ENCODE measurements around the gene MED12L. TPM values are rescaled to one million over a fixed set of nuclear protein-coding genes. Genes with fewer than 3 reads are reported as not detected.
"Not testable (repeated sequence)": the region's sequence is repeated elsewhere in the genome, so short reads cannot be mapped to it uniquely, and the experiment has no call there.

Gene MED12L
- total RNA-seq, 2 donors from 2014 or later, result 3.3 to 6.4 TPM

DNA sequence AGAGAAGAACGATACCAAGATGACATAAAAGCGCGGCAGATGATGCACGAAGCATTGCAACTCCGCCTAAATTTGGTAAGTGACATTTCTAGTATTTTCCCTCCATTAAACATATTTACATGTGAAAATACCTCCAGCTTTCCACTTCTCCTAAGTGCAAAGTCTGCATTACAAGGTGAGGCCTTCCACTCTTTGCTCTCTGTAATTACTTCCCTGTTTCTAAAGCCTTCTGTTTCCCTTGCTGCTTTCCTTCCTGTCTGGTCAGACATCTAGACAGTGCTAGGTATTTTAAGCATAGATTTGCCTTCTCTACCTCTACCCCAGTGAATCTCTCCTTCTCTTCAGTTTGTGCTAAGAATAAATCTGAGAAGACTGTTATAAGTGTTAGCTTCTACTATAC is 297.2 kb downstream of the MED12L start:
- Mint-ChIP-seq H3K4me1 (no peaks in the 10 kb centered on the region), H3K27me3 (peaks cover 3% of the 10 kb centered on the region), H3K27ac (no peak overlapping the region), H3K36me3 (ENCODE audit: low read depth) (no peaks in the 10 kb centered on the region), H3K9me3 (no peaks in the 10 kb centered on the region), H3K4me3 (no peak overlapping the region)
- ATAC-seq (replicated peaks), result no peak

- H3K9me3 Mint-ChIP-seq, result no peaks in the 10 kb centered on the region
- no peak overlapping the region for H3K27ac Mint-ChIP-seq
- H3K4me3 Mint-ChIP-seq, result no peak overlapping the region
- no peaks in the 10 kb centered on the region for H3K4me1 Mint-ChIP-seq
- H3K36me3 Mint-ChIP-seq (ENCODE audit: low read depth), result no peaks in the 10 kb centered on the region
- ATAC-seq (replicated peaks), result no peak
- no peaks in the 10 kb centered on the region for H3K27me3 Mint-ChIP-seq
Observed at GRCh38 chr3:151383111-151383510, 297.6 kb downstream of the MED12L start.

DNA sequence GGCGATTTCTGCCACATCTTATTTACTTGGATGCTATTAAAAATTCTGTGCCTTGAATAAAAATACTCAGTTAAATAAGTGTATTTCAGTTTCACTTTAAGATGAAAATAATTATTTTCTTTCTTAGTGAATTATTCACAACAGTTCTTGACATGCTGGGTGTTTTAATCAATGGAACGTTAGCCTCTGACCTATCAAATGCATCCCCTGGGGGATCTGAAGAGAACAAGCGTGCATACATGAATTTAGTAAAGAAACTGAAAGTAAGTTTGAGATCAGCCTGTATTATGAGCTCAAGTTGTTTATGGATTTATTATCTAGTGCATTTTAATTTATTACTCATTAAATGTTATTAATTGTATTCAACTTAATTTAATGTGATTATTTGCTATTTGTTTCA is 298.5 kb downstream of the MED12L start:
- Mint-ChIP-seq H3K4me1 (no peaks in the 10 kb centered on the region), H3K4me3 (no peak overlapping the region), H3K36me3 (ENCODE audit: low read depth) (no peaks in the 10 kb centered on the region), H3K27me3 (no peaks in the 10 kb centered on the region), H3K27ac (no peak overlapping the region), H3K9me3 (no peaks in the 10 kb centered on the region)
- no peak for ATAC-seq (replicated peaks)

GRCh38 chr3:151384741-151385174 is 299.3 kb downstream of the MED12L start, which contains the start of gene P2RY12:
Gene P2RY12, minus strand, starts transcription at chr3:151384753. Its CDS starts 45,908 bp downstream, at chr3:151338845.
- Mint-ChIP-seq H3K27me3 (no peaks in the 10 kb centered on the region), H3K4me1 (no peaks in the 10 kb centered on the region), H3K36me3 (ENCODE audit: low read depth) (no peaks in the 10 kb centered on the region), H3K9me3 (no peaks in the 10 kb centered on the region), H3K27ac (no peak within 1 kb of the TSS), H3K4me3 (no peak within 1 kb of the TSS)
- no peak for ATAC-seq (replicated peaks)

DNA sequence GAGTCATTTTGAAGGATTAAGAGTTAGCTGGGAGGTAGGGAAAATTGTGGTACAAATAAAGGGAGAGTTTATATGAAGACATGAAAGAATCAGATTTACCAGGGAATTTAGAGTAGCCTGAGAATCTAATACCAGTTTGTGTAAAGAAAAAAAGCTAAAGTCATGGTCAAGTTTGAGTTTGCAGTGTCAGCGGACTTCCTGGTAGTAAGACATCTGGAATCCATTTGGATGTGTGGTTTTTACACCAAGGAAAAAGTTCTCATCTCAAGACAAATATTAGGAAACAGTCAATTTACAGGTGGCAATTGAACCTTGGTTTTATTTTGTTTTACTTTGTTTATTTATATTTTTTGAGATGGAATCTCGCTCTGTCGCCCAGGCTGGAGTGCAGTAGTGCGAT is 300.6 kb downstream of the MED12L start:
- Mint-ChIP-seq H3K9me3 (no peaks in the 10 kb centered on the region), H3K4me3 (no peak overlapping the region), H3K36me3 (ENCODE audit: low read depth) (no peaks in the 10 kb centered on the region), H3K4me1 (no peaks in the 10 kb centered on the region), H3K27ac (no peak overlapping the region), H3K27me3 (peaks cover under 1% of the 10 kb centered on the region)
- no peak for ATAC-seq (replicated peaks)

- Mint-ChIP-seq H3K27me3 (peaks cover 4% of the 10 kb centered on the region), H3K4me1 (no peaks in the 10 kb centered on the region), H3K9me3 (no peaks in the 10 kb centered on the region), H3K36me3 (ENCODE audit: low read depth) (no peaks in the 10 kb centered on the region), H3K4me3 (no peak overlapping the region), H3K27ac (no peak overlapping the region)
- ATAC-seq (replicated peaks), result no peak
Observed at GRCh38 chr3:151387432-151387831, 302.0 kb downstream of the MED12L start.

GRCh38 chr3:151387842-151388241 is 302.4 kb downstream of the MED12L start:
- Mint-ChIP-seq H3K4me3 (no peak overlapping the region), H3K36me3 (ENCODE audit: low read depth) (no peaks in the 10 kb centered on the region), H3K9me3 (no peaks in the 10 kb centered on the region), H3K27me3 (peaks cover 4% of the 10 kb centered on the region), H3K27ac (no peak overlapping the region), H3K4me1 (no peaks in the 10 kb centered on the region)
- ATAC-seq (replicated peaks), result no peak

DNA sequence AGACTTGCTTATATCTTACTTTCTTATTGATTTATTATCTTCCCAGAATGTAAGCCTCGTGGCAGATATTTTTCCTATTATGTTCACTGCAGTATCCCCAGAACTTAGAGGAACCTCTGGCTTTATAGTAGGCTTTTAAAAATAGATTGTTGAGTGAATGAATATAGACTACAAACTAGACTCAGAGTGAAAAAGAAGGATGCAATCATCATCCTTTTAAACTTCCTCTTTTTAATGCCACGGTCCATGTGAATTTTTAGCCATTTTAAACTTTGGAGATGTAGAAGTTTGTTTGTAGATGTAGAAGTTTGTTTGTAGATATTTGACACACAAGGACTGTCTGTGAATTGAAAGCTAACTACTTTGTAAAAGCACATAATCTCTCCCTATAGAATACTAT is 306.3 kb downstream of the MED12L start:
- Mint-ChIP-seq H3K27ac (no peak overlapping the region), H3K9me3 (no peaks in the 10 kb centered on the region), H3K27me3 (peaks cover 4% of the 10 kb centered on the region), H3K4me3 (no peak overlapping the region), H3K4me1 (no peaks in the 10 kb centered on the region), H3K36me3 (ENCODE audit: low read depth) (no peaks in the 10 kb centered on the region)
- ATAC-seq (replicated peaks), result no peak

- ATAC-seq (replicated peaks); H3K4me1 Mint-ChIP-seq; H3K9me3 Mint-ChIP-seq; H3K27ac Mint-ChIP-seq; H3K27me3 Mint-ChIP-seq; H3K4me3 Mint-ChIP-seq; H3K36me3 Mint-ChIP-seq (ENCODE audit: low read depth): not testable (repeated sequence)
Observed at GRCh38 chr3:151392191-151392590, 306.7 kb downstream of the MED12L start.

DNA sequence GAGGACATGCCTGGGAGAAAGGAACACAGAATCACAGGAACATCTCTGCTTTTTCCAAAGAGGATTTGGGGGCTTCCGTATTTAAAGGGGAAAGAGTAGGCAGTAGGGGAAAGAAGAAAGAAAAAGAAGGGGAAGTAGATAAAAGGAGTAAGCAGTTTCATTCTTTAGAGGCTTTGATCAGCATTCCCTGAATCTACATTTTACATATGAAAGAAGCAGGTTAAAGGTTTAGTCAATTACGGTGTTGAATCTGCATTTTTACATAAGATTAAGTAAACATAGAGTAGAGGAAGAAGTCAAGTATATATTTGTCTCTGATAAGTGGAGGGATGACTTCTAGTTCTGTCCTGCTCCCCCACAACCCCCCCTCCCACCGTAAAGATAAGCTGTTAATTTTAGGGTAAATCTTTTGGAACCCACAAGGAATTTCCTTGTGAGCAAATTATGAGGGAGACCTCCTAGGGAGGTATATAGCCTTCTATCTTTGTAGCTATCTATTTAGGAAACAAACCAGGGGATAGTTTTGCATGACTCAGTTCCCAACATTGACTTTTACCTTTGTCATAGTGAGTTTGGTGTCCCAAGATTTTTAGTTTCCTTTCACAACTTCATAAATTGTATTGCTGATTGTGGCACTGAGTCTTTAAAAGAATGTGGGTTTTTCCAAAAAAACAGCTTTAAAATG is 307.8 kb downstream of the MED12L start:
- no peaks in the 10 kb centered on the region for H3K36me3 Mint-ChIP-seq (ENCODE audit: low read depth)
- H3K27me3 Mint-ChIP-seq, result peaks cover 4% of the 10 kb centered on the region
- no peak overlapping the region for H3K27ac Mint-ChIP-seq
- H3K4me3 Mint-ChIP-seq, result no peak overlapping the region
- H3K9me3 Mint-ChIP-seq, result no peaks in the 10 kb centered on the region
- no peaks in the 10 kb centered on the region for H3K4me1 Mint-ChIP-seq
- no peak for ATAC-seq (replicated peaks)

DNA sequence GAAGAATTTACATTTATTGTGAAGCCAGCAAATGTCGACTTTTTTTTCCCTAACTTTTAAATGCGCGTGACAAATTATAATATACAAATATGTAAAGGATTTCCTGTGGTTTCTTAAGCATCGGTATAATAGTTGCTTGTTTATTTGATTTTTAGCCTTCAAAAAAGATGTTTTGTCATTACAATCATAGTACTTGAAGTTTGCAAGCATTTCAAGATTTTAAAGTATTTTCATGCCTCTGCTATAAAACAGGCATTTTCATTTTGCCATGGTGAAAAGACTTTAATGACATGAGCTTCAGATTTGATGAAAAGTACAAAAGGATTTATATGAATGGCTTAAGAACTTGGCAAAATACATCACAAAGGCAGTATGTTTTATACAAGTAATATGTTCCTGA is 308.5 kb downstream of the MED12L start:
- Mint-ChIP-seq H3K27me3 (peaks cover 4% of the 10 kb centered on the region), H3K36me3 (ENCODE audit: low read depth) (no peaks in the 10 kb centered on the region), H3K4me1 (no peaks in the 10 kb centered on the region), H3K27ac (no peak overlapping the region), H3K4me3 (no peak overlapping the region), H3K9me3 (no peaks in the 10 kb centered on the region)
- no peak for ATAC-seq (replicated peaks)

DNA sequence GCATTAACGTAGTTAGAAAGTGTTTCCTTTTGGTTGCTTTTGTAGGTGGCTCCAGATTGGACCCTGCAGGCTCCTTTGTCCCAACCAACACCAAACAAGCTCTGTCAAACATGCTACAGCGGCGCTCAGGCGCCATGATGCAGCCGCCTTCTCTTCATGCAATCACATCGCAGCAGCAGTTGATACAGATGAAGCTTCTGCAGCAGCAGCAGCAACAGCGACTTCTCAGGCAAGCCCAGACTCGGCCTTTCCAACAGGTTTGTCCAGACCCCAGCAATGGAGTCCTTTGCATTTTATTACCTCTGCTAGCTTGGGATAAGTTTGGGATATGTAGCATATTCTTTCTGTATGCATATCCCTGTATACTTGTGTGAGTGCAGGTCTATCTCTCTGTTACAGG is 309.1 kb downstream of the MED12L start:
- Mint-ChIP-seq H3K27me3 (peaks cover 4% of the 10 kb centered on the region), H3K9me3 (no peaks in the 10 kb centered on the region), H3K4me1 (no peaks in the 10 kb centered on the region), H3K4me3 (no peak overlapping the region), H3K36me3 (ENCODE audit: low read depth) (no peaks in the 10 kb centered on the region), H3K27ac (no peak overlapping the region)
- ATAC-seq (replicated peaks), result no peak

DNA sequence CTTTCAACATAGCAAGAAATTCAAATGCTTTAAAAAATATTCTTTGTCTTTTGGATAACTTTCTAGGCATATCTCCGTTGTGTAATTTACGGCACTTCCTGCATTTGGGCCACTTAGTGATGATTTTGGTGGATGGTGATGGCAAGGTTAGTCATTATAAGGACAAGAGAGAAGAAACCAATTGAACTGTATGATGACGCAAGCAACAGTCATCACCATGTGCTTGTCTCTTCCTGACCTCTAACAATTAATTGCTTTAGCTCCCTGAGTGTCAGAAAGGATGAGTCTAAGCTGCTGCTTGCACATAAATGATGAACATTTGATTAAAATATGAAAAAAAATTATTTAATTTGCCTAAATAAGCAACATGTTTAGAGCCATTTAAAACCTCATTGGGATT is 310.3 kb downstream of the MED12L start:
- H3K9me3 Mint-ChIP-seq, result no peaks in the 10 kb centered on the region
- H3K36me3 Mint-ChIP-seq (ENCODE audit: low read depth), result no peaks in the 10 kb centered on the region
- no peaks in the 10 kb centered on the region for H3K4me1 Mint-ChIP-seq
- ATAC-seq (replicated peaks), result no peak
- no peak overlapping the region for H3K27ac Mint-ChIP-seq
- no peak overlapping the region for H3K4me3 Mint-ChIP-seq
- H3K27me3 Mint-ChIP-seq, result peaks cover 4% of the 10 kb centered on the region

GRCh38 chr3:151398895-151399294 is 313.4 kb downstream of the MED12L start:
- no peaks in the 10 kb centered on the region for H3K36me3 Mint-ChIP-seq (ENCODE audit: low read depth)
- H3K9me3 Mint-ChIP-seq, result no peaks in the 10 kb centered on the region
- no peaks in the 10 kb centered on the region for H3K4me1 Mint-ChIP-seq

DNA sequence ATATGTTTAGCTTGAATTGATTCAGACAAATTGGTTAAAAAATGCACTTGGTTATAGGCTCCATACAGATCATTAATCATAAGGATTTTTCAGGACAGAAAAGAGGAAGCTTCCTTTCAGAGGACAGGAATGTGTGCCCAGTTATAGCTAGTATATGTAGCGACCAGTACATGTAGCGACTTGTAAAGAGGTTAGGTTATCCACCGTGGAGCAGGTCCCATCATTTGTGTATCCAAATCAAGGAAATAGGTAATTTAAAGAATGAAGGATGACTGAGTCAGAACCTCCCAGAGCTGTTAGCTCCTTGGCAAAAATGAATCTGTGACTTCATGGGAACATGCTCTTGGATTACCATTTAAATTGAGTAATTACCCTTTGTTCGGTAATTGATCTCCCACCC is 314.9 kb downstream of the MED12L start:
- no peak overlapping the region for H3K27ac Mint-ChIP-seq
- no peaks in the 10 kb centered on the region for H3K27me3 Mint-ChIP-seq
- H3K36me3 Mint-ChIP-seq (ENCODE audit: low read depth), result no peaks in the 10 kb centered on the region
- ATAC-seq (replicated peaks), result no peak
- no peaks in the 10 kb centered on the region for H3K9me3 Mint-ChIP-seq
- H3K4me3 Mint-ChIP-seq, result no peak overlapping the region
- no peaks in the 10 kb centered on the region for H3K4me1 Mint-ChIP-seq

More at GRCh38 chr3:151398895-151399294, 313.4 kb downstream of the MED12L start:
- ATAC-seq (replicated peaks), result no peak
- Mint-ChIP-seq H3K27ac (no peak overlapping the region), H3K27me3 (no peaks in the 10 kb centered on the region), H3K4me3 (no peak overlapping the region)

DNA sequence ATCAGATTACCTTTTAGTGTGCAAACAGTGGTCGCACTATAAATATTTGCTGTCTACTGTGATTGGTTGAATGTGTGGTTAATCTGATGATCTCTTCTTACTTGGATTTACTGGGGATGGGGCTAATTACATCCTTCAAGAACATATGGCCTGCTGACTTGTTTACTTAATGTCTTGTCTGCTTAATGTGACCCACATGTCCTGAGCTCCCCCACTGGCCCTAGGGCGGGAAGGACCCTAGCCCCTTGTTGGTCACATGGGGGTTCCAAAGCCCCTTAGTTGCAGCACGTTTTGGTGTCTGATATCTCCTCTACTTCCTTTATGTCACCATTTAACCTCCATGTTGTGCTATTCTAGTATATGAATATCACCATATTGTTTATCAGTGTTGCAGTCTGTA is 316.9 kb downstream of the MED12L start:
- Mint-ChIP-seq H3K36me3 (ENCODE audit: low read depth) (no peaks in the 10 kb centered on the region), H3K4me1 (no peaks in the 10 kb centered on the region), H3K4me3 (no peak overlapping the region), H3K9me3 (no peaks in the 10 kb centered on the region), H3K27ac (no peak overlapping the region), H3K27me3 (no peaks in the 10 kb centered on the region)
- no peak for ATAC-seq (replicated peaks)

Data from activated T-helper 17 cell treated with anti-CD3 and anti-CD28 coated beads, Interleukin-2, amount 50 U/mL, for 72 hours (primary cell).